Urothelium cell line (cell line): ENCODE data around the gene WNT7B.

Experiments
- DNase-seq: peaks from one replicate; pipeline ENCODE4 v3.0.0; 2011; ENCODE audit warnings: low spot score, mixed read lengths
- FAIRE-seq: peaks from 2 replicates; lab custom pipeline; 2011; peaks lifted over from hg19 to GRCh38; lab: Jason Lieb, UNC

WNT7B gene

DNA sequence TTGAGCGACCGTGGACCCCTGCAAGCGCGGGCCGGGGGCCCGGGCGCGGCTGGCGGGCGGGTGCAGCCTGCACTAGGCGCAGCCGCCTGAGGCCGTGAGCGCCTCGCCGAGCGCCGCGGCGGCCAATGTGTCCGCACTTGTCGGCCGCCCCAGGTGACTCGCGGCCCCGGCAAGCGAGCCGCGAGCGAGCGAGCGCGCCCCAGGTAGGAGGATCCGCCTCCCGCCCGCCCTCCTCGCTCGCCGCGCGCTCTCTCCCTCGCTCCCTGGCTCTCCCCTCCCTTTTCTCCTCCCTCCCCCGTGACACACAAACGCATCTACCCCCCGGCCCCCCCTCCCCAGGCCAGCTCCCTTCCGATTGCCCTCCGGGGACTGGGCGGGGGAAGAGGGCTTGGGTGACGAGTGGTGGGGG, at the start of gene WNT7B:
TSS of gene WNT7B (minus strand) at position 160 of the 409 bp plus-strand sequence. CDS start 408 bp downstream, outside the sequence.
- FAIRE-seq (no peak), DNase-seq (no peak)

DNA sequence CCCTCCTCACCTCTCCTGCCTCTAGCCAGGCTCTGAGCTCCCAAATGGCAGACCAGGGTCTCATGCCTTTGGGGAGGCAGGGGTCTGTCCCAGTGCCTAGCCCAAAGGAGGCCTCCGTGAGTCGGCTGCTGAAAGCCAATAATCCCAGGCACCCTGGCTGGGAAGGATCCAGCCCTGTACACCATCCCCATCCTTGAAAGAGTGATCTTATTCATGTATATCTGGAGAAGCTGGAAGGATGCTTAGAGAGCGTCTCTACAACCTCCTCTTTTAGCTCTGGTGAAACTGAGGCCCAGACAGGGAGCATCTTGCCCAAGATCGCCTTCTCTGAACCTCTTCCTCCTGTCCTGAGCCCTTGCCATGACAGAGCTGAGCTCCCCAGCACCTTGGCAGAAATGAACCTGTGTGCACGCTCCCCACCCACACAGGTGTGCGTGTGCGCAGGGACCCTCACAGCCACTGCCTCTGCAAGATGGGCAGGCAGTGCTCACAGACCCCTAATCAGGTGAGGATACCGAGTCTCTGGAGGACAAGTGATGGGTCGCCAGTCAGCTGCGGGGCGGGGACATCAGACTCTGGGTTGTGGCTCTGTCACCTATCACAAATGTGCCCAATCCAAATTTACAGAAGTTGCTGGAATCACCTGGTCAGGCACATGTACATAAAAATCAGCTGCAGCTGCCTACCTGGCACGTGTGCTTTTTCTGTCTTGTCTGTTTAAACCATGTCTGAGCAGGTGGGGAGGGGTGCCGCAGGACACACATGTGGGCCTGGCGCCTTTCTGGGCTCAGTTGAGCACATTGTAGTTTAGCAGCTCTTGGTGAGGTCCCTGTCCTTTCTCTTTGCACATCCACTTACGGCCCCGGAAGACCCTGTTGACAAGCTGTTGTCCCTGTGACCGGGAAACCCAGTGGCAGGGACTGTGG, 49.3 kb upstream of the WNT7B start:
- FAIRE-seq, result no peak
- no peak for DNase-seq

DNA sequence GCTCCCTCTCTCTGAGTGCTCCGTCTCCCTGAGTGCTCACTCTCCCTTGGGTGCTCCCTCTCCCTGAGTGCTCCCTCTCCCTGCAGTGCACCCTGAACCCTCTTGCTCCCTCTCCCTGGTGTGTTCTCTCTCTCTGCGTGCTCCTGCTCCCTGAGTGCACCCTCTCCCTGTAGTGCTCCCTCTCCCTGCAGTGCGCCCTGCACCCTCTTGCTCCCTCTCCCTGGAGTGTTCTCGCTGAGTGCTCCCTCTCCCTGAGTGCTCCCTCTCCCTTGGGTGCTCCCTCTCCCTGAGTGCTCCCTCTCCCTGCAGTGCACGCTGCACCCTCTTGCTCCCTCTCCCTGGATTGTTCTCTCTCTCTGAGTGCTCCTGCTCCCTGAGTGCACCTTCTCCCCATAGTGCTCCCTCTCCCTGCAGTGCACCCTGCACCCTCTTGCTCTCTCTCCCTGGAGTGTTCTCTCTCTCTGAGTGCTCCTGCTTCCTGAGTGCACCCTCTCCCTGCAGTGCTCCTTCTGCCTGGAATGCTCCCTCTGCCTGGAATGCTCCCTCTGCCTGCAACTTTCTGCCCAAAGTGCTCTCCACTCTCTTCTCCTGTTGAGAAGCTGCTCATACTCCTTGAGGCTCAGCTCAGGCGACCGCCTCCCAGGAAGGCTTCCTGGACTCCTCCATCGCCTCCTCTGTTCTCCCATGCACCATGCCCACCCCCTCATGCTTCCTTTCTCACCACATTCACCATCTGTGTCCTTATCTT, 48.4 kb upstream of the WNT7B start:
- peak; percentile 61 for FAIRE-seq

DNA sequence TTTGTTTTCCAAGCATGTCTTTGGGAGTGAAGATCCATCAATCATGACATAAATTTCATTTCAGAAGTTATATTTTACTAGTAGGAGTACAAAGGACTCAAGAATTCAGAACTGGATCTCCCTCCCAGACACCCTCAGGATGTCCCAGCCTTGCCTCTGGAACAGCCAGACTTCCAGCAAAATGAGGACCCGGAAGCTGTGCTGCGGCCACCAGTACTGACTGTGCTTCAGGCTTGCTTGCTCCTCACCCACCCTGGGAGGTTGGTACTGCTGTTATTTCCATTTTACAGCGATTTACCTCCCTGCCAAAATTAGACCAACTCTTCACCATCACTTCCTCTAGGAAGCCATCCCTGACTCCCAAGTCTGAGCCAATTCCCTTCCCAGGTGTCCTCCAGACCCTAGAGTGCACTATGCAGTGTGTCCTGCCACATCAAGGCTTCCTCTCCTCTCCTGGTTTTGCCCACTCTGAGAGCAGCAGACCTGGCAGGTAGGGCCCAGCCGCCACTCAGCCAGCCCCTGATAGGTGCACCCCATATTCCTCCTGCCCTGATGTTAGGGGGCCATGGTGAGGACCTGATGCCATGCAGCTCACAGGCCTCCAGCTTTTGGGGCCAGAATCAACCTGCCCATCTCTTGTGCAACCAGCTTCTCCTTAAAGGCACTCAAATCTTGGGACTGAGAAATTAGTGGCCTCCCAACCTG, 47.3 kb upstream of the WNT7B start:
- FAIRE-seq, result no peak
- no peak for DNase-seq

More for the DNA sequence above, 48.4 kb upstream of the WNT7B start:
- DNase-seq, result no peak

DNA sequence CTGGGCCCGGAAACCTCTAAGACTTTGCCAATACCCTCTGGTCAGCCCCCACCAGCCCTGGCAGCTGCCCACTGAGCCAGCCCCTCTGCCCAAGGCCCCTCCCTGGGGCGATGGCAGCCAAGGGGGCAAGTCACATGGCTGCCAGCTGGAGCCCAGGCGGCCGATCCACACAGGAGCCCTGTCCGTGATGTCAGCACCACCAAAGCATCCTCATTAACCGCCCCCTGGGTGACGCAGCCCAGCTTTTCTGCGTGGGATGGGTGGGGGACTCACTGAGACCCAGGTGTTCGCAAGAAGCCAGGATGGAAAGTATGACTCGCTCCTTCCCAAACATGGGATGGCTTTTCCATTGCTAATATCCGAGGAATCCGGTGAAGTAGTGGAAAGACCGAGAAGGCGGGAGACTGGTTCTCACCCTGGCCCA, 46.6 kb upstream of the WNT7B start:
- DNase-seq, result peak; percentile 76
- no peak for FAIRE-seq

DNA sequence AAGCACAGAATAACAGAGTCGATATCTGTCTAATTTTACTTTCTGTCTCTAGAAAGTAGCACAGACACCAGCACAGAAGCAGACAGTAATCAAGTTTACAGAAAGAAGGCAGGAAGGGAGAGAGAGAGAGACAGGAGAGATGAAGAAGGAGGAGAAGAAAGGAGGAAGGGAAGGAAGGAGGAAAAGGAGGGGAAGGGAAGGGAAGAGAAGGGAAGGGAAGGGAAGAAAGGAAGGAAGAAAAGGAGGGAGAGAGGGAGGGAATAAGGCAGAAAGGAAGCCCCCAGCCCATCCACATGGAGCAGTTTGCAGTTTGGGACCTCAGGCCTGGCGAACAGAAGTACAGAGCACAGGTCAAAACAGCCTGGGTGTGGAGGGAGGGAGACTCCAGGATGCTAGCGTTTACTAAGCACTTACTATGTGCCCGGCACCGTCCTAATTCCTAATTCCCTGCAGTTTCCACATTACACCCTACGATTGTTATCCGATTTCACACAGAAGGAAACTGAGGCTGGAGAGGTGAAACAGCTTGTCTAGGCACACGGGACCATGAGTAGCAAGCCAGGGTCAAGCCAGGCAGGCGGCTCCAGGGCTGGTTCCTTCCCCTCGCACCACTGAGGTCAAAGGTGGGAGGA, 46.0 kb upstream of the WNT7B start:
- FAIRE-seq, result peak; percentile 72

DNA sequence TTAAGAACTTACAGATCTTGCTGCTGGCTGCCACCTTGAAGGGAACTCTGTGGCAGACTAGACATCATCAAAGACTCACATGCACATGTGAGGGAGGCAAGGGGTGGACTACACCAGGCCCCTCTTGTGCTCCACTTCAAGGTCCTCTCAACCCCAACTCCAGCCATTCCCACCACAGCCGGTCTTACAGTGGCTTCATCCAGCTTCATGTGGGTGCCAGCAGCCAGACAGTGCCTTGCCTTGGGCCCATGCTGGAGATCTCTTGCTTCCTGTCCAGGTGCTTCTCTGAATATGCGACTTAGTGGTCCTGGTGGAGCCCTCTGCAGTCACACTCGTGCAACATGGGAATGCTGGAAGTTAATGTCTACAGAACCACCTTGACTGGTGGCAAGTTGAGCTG, 44.6 kb upstream of the WNT7B start:
- no peak for DNase-seq
- peak; percentile 68 for FAIRE-seq

More for the DNA sequence above, 46.0 kb upstream of the WNT7B start:
- no peak for DNase-seq

DNA sequence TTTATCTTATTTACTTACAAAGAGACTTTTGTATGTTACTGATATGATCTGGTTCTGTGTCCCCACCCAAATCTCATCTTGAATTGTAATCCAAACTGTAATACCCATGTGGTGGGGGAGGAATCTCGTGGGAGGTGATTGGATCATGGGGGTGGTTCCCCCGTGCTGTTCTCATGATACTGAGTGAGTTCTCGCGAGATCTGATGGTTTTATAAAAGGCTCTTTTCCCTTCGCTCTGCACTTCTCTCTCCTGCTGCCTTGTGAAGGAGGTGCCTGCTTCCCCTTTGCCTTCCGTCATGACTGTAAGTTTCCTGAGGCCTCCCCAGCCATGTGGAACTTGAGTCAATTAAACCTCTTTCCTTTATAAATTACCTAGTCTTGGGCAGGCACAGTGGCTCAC, 42.4 kb upstream of the WNT7B start:
- no peak for FAIRE-seq
- no peak for DNase-seq

DNA sequence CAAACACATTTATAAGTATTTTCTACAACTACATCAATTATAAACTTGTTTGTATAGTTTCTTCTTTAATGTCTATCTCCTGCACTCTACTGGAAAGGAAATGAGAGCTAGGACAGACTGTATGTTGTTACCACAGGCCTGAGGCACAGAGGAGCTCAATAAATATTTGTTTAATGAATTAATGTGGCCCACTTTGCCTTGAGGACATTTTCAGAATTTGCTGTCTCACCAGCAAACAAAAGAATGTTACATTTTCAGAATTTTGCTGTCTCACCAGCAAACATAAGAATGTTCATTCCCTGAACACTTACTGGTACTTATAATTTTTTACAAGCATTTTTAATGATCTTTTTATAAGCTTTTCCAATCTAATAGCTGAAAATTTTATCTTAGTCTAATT, 41.9 kb upstream of the WNT7B start:
- DNase-seq, result no peak
- FAIRE-seq, result no peak

DNA sequence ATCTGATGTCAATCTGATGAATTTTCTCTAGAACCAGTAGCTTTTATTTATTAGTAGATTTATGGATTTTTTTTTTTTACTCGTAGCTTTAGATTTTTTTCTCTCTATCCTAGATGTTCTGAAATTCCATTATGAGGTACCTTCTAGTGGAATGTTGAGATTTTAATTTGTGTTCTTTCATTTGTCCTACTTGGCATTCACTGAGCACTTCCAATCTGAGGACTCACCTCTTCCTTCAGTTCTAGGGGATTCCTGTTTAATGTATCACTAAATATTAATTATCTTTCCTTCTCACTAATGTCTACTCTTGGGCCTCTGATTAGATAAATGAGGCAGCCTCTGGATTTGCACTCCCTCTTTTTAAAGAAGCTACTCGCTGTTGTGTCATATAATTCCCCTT, 40.2 kb upstream of the WNT7B start:
- FAIRE-seq, result no peak
- DNase-seq, result no peak

DNA sequence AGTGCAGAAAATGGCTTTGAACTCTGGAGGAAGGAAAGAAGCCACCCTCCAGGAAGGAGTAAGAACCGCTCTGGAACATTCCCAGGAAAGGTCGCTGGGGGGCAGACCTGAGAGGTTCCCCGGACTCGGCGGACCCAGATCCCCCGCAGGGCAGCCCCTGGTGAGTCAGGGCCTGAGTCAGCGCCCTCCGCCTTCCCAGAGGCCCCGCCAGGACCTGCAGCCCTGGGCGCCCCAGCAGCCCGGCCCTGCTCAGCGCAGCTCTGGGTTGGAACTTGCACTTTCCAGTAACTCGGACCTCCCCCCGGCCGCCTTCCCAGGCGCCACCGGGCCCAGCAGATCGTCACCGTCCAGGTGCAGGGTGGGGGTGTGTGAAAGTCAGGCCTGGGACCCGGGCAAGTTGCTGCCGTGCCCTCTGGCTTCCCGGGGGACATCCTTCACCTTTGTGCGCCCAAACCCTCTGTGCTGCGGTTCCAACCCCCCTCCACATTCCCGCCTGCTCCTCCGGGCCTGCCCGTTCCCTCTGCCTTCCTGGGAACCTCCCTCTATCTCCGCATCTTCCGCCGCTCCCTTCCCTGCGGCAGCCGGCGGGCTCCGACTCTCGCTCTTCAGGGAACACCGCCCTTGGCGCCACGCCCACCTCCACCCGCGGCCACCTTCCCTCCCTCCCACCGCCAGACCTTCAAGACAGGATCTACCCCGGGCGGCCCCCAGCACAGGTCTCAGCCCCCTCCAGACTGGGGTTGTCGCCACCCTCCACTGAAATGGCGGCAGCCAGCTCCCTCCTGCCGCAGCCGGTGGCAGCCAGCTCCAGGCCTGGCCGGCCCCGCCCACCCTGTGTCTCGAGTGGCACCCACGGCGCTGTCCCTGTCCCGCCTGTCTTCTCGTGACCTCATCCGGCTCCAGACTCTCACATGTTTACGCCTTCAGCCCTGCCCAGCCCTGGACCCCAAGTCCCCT, 36.8 kb upstream of the WNT7B start:
- DNase-seq (peak; percentile 98), FAIRE-seq (peak; percentile 92)

DNA sequence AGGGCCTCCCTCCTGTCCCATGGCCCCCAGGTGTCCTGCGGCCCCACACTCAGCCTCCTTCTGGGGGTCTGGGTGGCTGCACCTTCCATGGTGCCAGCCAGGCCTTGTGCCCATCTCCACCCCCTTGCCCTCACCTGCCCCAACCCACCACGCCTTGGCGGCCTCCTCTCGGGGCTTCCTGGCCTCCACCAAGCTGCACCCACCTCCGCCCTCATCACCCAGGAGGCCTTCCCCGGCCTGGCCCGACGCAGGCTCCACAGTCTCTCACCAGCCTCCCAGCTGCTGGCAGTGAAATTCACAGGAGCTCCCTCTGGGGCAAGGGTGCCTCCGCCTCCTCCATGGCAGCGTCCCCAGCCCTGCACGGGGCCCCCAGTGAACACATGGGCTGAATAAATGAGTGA, 35.9 kb upstream of the WNT7B start:
- FAIRE-seq (peak; percentile 13), DNase-seq (no peak)

DNA sequence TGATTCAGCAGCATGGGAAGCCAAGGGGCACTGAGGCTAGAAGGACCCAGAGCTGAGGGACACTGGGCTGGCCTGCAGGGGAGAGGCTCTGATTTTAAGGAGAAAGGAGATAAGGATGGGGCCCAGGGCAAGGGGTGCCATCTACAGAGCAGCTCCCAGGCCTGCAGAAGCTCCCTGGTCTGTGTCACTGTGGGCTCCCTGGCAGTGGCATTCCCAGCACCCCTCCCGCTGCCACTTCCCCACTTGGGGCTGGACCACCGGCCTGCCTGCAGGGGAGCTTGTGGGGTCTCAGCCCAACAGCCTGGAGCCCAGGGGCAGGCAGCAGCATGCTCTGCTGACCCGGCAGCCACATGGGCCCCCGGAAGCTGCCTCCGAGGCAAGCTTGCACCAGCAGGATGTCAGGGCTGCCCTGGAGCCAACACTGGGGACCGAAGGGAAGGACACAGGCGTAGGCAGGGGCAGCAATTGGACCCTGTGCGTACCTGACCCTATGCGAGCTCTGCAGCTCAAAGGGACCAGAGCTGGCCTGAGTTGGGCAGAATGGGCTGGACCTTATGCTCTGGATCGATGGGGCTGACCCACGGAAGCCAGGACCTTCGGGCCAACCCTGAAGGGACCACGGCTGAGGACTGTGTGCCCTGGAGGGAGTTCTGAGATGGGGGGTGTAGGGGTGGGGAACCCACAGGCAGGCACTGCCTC, 35.4 kb upstream of the WNT7B start:
- no peak for DNase-seq
- no peak for FAIRE-seq

DNA sequence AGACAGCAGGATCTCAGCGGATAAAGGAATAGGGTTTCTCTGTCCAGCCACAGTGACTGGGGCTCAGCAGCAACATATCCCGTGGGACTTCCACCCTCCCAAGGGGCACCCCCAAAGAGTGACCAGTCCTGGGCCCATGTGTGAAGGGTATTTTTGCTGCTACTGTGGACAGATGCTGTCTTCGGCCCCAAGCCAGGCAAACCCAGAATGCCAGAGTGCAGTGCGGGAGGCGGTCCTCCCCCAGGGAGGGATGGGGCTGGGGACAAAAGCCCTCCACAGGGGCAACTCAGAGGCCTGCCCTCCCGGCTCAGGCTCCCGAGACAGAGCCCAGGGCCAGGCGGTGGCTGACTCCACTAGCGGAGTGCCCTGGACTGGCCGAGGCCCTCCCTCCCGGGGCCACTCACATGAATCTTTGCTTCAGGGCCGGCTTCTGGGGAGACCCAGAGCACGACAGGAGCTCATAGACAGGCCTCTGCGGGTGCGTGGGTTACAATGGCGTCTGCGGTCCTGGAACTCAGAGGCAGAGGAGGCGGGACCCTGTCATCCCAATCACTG, 34.7 kb upstream of the WNT7B start:
- FAIRE-seq (no peak), DNase-seq (no peak)

DNA sequence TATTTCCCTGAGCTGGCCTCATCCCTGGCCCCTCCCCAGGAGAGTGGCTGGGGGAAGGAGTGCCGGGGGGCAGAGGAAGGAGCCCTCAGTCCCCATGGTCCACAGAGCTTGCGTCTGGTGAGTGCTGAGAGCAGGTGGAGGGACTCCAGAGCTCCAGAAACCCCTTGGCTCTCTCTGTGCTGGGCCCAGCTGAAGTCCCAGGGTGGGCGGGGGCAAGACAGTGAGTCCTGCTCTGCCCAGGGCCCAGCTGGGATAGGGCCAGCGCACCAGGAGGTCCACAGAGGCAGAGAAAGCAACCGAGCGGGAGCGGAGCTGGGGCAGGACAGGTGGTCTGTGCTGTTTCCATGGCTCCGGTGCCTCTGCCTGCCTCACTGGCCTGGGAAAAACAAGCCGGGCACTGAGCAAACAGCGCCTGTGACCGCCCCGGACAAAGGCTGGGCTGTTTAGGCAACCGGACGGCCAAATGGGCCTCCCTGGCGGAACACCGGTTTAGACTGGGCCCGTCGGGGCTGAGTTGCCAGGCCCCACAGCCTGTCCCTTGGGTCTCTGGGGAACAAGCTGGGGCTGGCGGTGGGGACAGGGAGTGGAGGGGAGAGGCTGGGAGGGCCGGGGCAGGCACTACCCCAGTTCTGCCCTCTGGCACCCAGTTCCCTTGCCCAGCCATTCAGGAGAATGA, 34.1 kb upstream of the WNT7B start:
- FAIRE-seq, result no peak
- no peak for DNase-seq

DNA sequence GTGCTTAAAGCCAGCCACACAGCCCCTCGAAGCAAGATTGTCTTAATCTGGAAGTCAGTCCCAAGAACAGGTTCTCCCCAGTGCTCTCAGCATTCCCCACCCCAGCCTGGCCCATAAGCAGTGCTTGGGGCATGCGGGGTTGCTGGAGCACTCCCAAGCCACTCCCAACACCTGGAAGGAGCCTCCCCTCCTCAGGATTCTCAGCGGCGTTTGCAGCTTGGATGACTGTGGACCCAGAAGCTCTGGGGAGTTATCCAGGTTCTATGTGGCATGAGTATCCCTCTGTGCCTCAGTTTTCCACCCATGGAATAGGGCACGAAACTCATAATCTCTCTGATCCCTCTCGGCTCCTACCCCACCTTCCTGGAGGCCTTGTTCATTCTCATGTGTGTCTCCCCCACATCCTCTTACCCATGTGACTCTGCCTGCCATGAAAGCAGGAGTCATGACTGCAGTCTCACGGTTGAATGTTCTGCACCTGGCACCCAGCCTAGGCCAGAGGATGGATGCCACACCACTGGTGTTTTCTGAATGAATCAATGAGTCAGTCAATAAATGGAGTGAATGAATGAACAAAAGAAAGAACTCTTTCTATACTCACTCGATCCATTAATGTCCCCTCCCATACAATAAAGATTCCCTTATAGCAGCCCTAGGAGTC, 33.4 kb upstream of the WNT7B start:
- peak; percentile 20 for FAIRE-seq

DNA sequence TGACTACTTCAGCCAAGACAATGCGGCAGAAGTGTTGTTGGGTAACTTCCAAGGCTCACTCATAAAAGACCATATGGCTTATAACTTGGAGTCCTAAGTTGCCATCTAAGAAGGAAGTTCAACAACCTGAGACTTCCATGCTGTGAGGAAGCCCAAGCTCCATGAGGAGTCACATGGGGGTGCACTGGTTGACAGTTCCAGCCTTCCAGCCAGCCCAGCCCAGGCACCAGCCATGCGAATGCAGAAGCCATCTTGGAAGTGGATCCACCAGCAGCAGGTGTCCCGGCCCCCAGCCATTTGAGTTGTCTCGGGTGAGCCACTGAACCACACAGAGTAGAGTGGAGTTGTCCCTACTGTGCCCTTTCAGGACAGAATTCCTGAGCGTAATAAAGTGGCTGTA, 32.8 kb upstream of the WNT7B start:
- FAIRE-seq, result peak; percentile 13
- DNase-seq, result no peak

More for the DNA sequence above, 33.4 kb upstream of the WNT7B start:
- no peak for DNase-seq
